ENCODE data around the gene DPY19L3.
A peak's percentile ranks its signal among the peaks of the same experiment; 100 is the strongest.
"Not testable (repeated sequence)": the region's sequence is repeated elsewhere in the genome, so short reads cannot be mapped to it uniquely, and the experiment has no call there.

Gene DPY19L3, protein sequence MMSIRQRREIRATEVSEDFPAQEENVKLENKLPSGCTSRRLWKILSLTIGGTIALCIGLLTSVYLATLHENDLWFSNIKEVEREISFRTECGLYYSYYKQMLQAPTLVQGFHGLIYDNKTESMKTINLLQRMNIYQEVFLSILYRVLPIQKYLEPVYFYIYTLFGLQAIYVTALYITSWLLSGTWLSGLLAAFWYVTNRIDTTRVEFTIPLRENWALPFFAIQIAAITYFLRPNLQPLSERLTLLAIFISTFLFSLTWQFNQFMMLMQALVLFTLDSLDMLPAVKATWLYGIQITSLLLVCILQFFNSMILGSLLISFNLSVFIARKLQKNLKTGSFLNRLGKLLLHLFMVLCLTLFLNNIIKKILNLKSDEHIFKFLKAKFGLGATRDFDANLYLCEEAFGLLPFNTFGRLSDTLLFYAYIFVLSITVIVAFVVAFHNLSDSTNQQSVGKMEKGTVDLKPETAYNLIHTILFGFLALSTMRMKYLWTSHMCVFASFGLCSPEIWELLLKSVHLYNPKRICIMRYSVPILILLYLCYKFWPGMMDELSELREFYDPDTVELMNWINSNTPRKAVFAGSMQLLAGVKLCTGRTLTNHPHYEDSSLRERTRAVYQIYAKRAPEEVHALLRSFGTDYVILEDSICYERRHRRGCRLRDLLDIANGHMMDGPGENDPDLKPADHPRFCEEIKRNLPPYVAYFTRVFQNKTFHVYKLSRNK

DNA sequence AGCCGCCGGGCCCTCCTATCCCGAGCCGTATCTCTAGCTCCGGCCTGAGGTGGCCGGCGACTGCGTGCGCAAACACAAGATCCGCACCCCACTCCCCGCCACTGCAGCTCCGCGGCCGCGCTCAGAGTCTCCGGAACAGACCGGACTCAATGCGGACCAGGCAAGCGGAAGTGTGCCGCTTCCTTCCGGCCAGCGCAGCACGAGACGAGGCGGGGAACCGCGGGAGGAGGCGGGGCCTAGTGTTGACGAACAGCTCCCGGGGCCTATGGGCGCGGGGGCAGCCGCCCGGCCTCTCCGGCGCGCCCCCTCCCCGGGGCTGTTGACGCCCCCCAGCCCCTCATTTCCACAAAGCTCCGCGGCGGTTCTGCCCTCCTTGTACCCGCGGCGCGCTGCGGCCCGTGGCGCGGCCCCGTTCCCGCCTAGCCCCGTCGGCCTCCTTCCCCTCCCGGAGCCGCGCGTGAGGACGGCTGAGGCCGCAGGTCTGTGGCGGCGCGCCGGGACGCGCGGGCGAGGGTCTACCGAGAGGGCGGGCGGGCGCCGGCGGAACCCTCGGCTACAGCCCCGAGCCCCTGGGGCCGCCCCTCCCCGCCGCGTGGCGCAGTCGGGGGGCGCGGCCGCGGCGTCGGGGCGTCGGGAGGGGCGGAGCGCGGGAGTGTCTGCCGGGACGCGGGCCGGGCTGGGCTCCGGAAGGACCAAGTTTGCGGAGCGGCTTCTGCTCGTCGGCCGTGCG, at the start of gene DPY19L3:
Gene DPY19L3, plus strand, starts transcription at position 340 of the 730 bp plus-strand sequence. CDS start 2,484 bp downstream, outside the sequence.
- DNase-seq (ENCODE audit: low spot score) = peak; percentile 97

- DNase-seq (ENCODE audit: low spot score) = no peak
Observed at GRCh38 chr19:32357720-32358119, 47.9 kb upstream of the DPY19L3 start.

GRCh38 chr19:32358321-32358720, 47.2 kb upstream of the DPY19L3 start:
- no peak for DNase-seq (ENCODE audit: low spot score)

- no peak for DNase-seq (ENCODE audit: low spot score)
Observed at GRCh38 chr19:32359581-32359980, 46.0 kb upstream of the DPY19L3 start.

- DNase-seq (ENCODE audit: low spot score) = no peak
Observed at GRCh38 chr19:32361574-32362317, 43.8 kb upstream of the DPY19L3 start.

DNA sequence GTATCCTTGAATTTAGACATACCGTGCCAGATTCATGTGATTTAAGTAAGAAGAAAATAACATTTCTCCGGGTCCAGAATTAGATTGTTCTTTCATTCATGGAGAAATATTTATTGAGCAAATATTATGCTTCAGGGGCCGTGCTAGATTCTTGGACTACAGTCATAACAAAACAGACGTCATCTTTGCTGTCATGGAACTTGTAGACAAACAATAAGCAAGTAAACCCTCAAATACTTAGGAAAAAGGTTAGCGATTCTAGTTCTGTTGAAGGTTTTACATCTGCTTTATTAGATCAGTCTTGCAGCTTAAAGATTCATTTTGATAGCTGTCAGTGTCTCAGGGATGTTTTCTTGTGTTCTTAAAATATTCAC, 43.3 kb upstream of the DPY19L3 start:
- DNase-seq (ENCODE audit: low spot score) = no peak

GRCh38 chr19:32363175-32363574, 42.4 kb upstream of the DPY19L3 start:
- no peak for DNase-seq (ENCODE audit: low spot score)

DNA sequence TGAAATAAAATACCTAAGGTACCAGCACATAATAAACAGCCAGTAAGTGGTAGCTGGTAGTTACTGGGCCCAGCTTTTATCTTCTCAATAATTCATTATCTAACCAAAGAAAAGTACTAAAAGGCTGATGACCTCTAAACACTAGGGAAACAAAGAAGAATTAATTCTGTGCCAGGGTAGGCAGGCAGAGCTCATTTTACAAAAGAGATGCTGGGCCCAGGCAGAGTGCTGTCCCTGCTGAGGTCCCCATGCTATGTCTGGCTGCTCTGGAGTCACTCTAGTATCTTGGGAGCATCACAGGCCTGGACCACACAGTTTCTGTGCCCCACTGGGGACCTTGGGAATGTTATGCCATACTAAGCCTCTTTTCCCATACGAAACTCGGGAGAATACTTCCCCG, 41.9 kb upstream of the DPY19L3 start:
- no peak for DNase-seq (ENCODE audit: low spot score)

- DNase-seq (ENCODE audit: low spot score) = no peak
Observed at GRCh38 chr19:32364040-32364439, 41.5 kb upstream of the DPY19L3 start.

DNA sequence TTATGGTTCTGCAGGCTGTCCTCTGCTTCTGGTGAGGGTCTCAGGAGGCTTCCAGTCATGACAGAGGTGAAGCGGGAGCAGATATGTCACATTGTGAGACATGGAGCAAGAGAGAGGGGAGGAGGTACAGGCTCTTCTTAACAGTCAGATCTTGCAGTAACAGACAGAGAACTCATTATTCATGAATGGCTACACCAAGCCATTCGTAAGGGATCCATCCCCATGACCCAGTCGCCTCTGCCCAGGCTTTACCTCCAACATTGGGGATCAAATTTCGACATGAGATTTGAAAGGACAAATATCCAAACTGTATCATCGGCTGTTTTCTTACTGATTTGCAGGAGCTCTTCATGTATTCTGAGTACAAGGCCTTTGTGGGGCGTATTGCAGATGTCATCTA, 38.5 kb upstream of the DPY19L3 start:
- no peak for DNase-seq (ENCODE audit: low spot score)

DNA sequence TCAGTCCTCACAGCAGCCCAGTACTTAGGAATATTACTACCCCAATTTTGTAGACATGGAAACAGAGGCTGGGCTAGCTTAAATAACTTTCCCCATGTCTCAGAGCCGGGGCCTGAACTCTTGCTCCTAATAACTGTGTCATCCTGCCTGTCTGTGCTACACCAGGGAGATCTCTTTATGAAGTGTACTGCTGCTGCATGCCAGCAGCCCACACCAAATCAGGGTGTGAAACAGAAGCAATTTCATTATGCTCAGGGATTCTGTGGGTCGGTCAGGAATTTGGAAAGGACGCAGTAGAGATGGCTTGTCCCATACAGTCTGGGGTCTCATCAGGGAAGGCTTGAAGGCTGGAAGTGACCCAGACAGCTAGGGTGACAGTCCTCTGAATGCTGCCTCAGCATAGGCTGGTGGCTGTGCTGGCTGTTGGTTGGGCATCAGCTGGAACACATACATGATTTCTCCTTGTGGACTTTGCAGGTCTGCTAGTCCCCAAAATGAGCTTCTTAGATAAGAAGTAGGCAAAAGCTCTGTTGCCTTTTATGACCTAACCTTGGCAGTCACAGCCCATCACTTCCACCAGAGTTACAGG, 37.5 kb upstream of the DPY19L3 start:
- no peak for DNase-seq (ENCODE audit: low spot score)

DNA sequence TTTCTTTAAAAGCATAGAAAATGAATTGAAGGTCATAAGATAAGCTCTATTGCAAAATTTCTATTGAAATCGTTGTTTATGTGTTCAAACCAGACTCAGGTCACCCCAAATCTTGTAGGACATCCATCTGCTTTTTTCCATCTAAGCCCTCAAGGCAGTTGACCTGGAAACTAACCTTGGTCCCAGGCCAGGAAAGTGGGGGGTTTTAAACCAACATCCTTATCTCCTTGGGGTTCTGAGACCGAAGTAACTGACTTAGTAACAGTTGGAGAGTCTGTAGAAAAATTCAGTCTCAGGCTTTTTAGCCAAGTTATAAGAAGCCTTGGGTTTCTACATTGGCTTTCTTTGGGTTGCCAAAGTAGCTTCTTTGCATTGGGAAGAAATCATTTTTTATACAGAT, 36.8 kb upstream of the DPY19L3 start:
- no peak for DNase-seq (ENCODE audit: low spot score)

- DNase-seq (ENCODE audit: low spot score) = no peak
Observed at GRCh38 chr19:32372726-32373517, 32.6 kb upstream of the DPY19L3 start.

DNA sequence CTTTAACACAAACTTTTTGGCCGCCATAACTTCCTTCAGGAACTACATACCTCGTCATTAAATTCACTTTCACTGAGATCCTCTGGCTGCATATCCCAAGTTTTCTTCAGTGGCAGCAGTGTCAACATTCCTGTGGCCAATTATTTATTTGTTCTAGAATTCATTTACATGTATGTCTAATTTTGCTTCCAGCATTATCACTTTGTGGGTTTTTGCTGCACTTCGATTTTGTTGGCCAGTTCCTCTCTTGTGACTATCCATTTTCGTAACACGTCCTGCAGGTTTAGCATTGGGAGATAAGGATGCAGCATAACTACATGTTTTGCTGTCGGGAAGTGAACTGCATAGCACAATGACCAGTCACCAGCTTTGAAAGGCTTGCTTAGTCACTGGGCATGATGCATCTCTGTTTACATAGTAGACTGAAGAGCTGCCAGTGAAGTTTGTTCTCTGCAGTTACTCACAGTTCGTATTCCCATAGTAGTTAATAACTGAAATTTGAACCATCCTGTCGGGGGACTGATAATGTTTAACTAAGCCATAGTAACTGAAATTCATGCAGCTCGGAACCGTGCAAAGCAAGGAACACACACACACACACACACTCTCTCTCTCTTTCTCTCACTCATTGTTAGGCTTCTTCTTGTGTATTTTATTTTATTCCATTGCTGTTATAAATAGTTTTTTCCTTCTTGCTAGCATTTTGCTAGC, 31.8 kb upstream of the DPY19L3 start:
- DNase-seq (ENCODE audit: low spot score) = peak; percentile 92

DNA sequence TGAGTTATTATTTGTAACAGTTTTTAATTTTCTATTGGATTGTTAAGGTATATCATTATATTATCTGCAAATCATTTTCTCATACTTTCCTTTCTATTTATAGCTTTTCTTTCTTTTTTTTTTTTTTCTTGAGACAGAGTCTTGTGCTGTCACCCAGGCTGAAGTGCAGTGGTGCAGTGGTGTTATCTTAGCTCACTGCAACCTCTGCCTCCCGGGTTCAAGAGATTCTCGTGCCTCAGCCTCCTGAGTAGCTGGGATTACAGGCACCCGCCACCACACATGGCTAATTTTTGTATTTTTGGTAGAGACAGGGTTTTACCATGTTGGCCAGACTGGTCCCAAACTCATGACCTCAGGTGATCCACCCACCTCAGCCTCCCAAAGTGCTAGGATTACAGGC, 31.2 kb upstream of the DPY19L3 start:
- DNase-seq (ENCODE audit: low spot score) = not testable (repeated sequence)

GRCh38 chr19:32377088-32377487, 28.5 kb upstream of the DPY19L3 start:
- not testable (repeated sequence) for DNase-seq (ENCODE audit: low spot score)

DNA sequence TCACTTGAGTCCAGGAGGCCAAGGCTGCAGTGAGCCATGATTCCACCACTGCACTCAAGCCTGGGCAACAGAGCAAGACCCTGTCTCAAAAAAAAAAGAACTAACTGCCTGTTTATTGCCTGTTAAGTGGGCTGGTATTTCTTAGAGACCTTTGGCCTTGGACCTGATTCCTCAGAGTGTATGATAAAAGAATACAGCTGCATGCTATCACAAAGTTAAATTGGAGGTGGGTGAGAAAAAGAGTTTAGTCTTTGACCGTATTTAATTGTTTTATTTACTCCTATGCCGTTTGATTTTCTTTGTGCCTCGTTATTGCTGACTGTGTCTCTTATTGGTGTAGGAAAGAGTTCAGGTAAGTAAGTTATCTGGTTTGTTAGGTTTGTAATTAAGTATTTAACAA, 25.3 kb upstream of the DPY19L3 start:
- DNase-seq (ENCODE audit: low spot score) = no peak

DNA sequence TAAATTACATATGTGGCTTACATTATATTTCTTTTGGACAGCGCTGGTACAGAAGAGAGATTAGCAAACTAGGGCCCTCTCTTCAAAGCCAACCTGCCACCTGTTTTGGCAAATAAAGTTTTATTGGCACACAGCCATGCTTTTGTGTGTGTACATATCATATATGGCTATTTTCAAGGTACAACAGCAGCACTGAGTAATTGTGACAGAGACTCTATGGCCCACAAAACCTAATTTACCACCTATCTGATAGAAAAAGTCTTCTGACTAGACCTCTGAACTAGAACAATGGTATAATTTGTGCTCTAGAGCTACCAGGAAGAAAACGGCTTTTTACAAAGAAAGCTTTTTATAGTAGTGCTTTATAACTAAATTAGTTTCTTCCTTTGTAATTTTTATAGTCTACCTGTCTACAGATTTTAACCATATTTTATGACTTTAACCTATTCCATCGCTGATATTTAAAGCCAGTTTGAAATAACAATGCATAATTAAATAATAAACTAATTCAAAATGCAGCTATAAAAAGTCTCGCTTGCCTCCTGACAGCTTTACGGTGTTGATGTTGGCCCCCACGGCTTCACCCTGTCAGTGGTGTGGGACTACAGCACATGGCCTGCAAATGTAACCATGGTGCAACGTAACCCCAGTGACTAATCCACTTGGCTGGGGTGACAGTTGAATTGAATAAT, 17.7 kb upstream of the DPY19L3 start:
- peak; percentile 77 for DNase-seq (ENCODE audit: low spot score)

DNA sequence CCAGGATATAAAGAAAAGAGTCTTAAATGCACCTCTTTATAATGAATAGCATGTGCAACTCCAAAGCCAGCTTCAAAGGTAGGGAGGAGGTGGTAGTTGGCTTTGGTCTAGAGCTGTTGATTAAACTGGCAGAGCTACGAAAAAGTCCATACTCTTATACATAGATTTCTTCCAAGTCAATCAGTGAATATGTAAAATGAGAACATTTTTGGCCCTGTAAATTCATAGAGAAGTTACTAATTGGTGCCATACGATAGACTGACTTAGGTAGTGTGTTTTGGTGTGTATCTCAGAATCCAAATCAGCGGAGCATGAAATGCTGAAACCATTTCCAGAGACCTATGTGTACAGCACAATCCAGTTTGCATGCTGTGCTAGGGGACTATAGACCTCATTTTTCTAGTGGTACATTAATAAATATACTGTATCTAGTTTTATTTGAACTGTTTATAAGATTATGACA, 17.1 kb upstream of the DPY19L3 start:
- DNase-seq (ENCODE audit: low spot score) = no peak
